ENCODE data around the gene SENP7. TPM values are rescaled to one million over a fixed set of nuclear protein-coding genes. Genes with fewer than 3 reads are reported as not detected.

SENP7 gene
- total RNA-seq, 1 experiment from 2014 or later = 7.9 TPM

GRCh38 chr3:101288294-101288693, 224.7 kb downstream of the SENP7 start:
- Histone ChIP-seq H3K9me3 (ENCODE audit: control insufficient read depth in 1 of 2, insufficient read depth in 1 of 2, low read depth in 1 of 2, low read length in 2 of 2) (no peaks in the 10 kb centered on the region), H3K9ac (ENCODE audit: low read length) (no peak overlapping the region), H3K4me1 (ENCODE audit: control insufficient read depth in 1 of 2, insufficient read depth in 2 of 2, low read length in 2 of 2) (0 out of 4 replicates have a peak, but pooled peaks cover 0 to 4% of the 10 kb centered on the region in 2 experiments), H2AFZ (ENCODE audit: low read depth, low read length, poor library complexity, severe bottlenecking) (no peak overlapping the region), H4K20me1 (ENCODE audit: insufficient read depth) (no peaks in the 10 kb centered on the region), H3K4me3 (replicated peaks in 1 of 2; ENCODE audit: low read depth in 1 of 2, low read length in 2 of 2) (no peak overlapping the region), H3K36me3 (ENCODE audit: control insufficient read depth in 1 of 2, insufficient read depth in 2 of 2, low read length in 2 of 2) (no peaks in the 10 kb centered on the region), H3K27ac (ENCODE audit: low read depth, low read length) (no peak overlapping the region), H3K27me3 (ENCODE audit: insufficient read depth, low read length) (no peaks in the 10 kb centered on the region), H3K79me2 (ENCODE audit: insufficient read depth, low read length) (no peaks in the 10 kb centered on the region), H3K4me2 (ENCODE audit: low read length) (no peak overlapping the region), H3K9me2 (ENCODE audit: insufficient read depth) (no peaks in the 10 kb centered on the region)
- DNase-seq (ENCODE audit: low read depth, low spot score) = no peak
- BruUV-seq (replicated peaks) = no TSS peak
- ChIA-PET RAD21 (ENCODE audit: low non-redundant PET in 1 of 2, low total read pairs in 2 of 2, uncharacterized antibody in 2 of 2, unreplicated experiment in 2 of 2) (no interaction called here), CTCF (no interaction called here), POLR2A (no interaction called here)
- TF ChIP-seq YY1 (IDR thresholded peaks at IDR 0.05; ENCODE audit: extremely low read depth, insufficient replicate concordance, low read depth, low read length) (no peak), REST (IDR thresholded peaks at IDR 0.05; ENCODE audit: low read depth) (no peak), RAD21 (IDR thresholded peaks at IDR 0.05; ENCODE audit: low read depth) (no peak), FOSL1 (IDR thresholded peaks at IDR 0.05; ENCODE audit: low read depth) (no peak), EGR1 (IDR thresholded peaks at IDR 0.05; ENCODE audit: low read depth) (no peak), SP1 (IDR thresholded peaks at IDR 0.05; ENCODE audit: low read depth) (no peak), CTCF (IDR thresholded peaks at IDR 0.05 in 2 of 3, conservative IDR thresholded peaks at IDR 0.05 in 1 of 3; ENCODE audit: borderline replicate concordance in 1 of 3, insufficient read depth in 1 of 3, low read depth in 2 of 3, low read length in 2 of 3) (no peak), EZH2phosphoT487 (IDR thresholded peaks at IDR 0.05; ENCODE audit: borderline replicate concordance) (no peak), ZFX (IDR thresholded peaks at IDR 0.05) (no peak), TCF7L2 (IDR thresholded peaks at IDR 0.05; ENCODE audit: borderline replicate concordance, extremely low read depth, insufficient read depth, insufficient read length) (no peak), CBX3 (IDR thresholded peaks at IDR 0.05; ENCODE audit: low read depth) (no peak), POLR2A (IDR thresholded peaks at IDR 0.05; ENCODE audit: borderline replicate concordance, extremely low read depth, insufficient read depth, insufficient read length) (no peak), ELF1 (IDR thresholded peaks at IDR 0.05; ENCODE audit: borderline replicate concordance, low read depth) (no peak), EZH2 (IDR thresholded peaks at IDR 0.05) (no peak), ZNF274 (IDR thresholded peaks at IDR 0.05; ENCODE audit: low read depth, low read length) (no peak), POLR2AphosphoS5 (IDR thresholded peaks at IDR 0.05; ENCODE audit: low read depth, low read length) (no peak), SIN3A (IDR thresholded peaks at IDR 0.05; ENCODE audit: low read depth) (no peak), ATF3 (IDR thresholded peaks at IDR 0.05) (no peak)
- TF ChIP-seq, protein P1, sequence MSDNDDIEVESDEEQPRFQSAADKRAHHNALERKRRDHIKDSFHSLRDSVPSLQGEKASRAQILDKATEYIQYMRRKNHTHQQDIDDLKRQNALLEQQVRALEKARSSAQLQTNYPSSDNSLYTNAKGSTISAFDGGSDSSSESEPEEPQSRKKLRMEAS (IDR thresholded peaks at IDR 0.05) = no peak
- ATAC-seq = no peak
- intact Hi-C loops (cut with micrococcal nuclease) = no loop called here
